ENCODE results near the gene MAP10.

GRCh38 chr1:232826318-232826717 lies 21.1 kb downstream of the MAP10 start:
- TF ChIP-seq CTCF (IDR thresholded peaks at IDR 0.05) (no peak), POLR2AphosphoS5 (IDR thresholded peaks at IDR 0.05; ENCODE audit: low read depth, low read length) (no peak), TCF7L2 (IDR thresholded peaks at IDR 0.05; ENCODE audit: low read depth, low read length) (no peak), SIN3A (IDR thresholded peaks at IDR 0.05; ENCODE audit: borderline replicate concordance, insufficient read depth, low read depth, low read length) (no peak)

Data from Panc1 (cell line).